H1 (cell line): Measurements from ENCODE around the gene DIP2B. TPM values are rescaled to one million over a fixed set of nuclear protein-coding genes. Genes with fewer than 3 reads are reported as not detected.

Source experiments
- HDAC6 ChIP-seq: IDR thresholded peaks from one replicate; pipeline ENCODE4 v1.7.1; 2012; ENCODE audit warnings: low read depth, mild to moderate bottlenecking, inconsistent platforms, low read length, moderate library complexity
- RBBP5 ChIP-seq: IDR thresholded peaks from 2 replicates; pipeline ENCODE4 v1.7.1; 2012; ENCODE audit warnings: low read depth, mild to moderate bottlenecking, inconsistent platforms, low read length, moderate library complexity, borderline replicate concordance
- SIRT6 ChIP-seq: IDR thresholded peaks from one replicate; pipeline ENCODE4 v1.7.1; 2012; ENCODE audit warnings: low read length, inconsistent platforms
- polyA plus RNA-seq, 7 experiments: library from polyadenylated mRNA; depleted of rRNA in 3 of 7; stranded (reverse) in 5 of 7; unstranded in 2 of 7; fragments of >200 nt in 5 of 7; fragments of 200-250 nt in 2 of 7; gene quantifications; 1 replicate in 5 of 7; 2 replicates in 1 of 7; 4 replicates in 1 of 7; pipeline versions ENCODE4 v1.2.1 to v1.2.3, GENCODE V29; 2011 to 2013; ENCODE audit warnings: missing spikeins in 2 of 7, mixed read lengths in 2 of 7
- total RNA-seq: library from RNA; stranded (reverse); fragmentation: NEBNext Ultra II Directional; extraction: Animal tissue kit (Norgen Biotek cat#: 25700); gene quantifications from 2 replicates; pipeline ENCODE4 v1.2.1, GENCODE V29; 2021

The DIP2B gene
- total and polyA plus RNA-seq, 2 of the 8 experiments (the other 6 are each of a cell fraction or from before 2014, with no cell fraction given): 11.1 to 29.6 TPM

DNA sequence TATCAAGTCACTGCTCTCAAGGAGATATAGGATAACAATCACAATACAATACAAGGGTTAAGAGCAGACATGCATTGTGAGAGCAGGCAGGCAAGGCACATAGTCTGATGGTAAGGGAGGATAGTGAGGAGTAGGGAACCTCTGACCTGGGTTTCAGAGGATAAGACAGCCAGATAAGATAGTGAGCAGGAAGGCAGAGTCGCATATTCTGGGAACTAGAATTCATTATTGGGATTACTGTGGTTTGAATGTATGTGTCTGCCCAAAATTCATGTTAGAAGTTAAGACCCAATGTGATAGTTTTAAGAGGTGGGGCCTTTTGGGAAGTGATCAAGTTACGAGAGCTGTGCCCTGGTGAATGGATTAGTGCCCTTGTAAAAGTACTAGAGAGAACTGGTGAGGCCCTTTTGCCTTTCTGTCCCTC, 244.7 kb downstream of the DIP2B start (continued):
- no peak for TF ChIP-seq SIRT6
- no peak for TF ChIP-seq RBBP5
- no peak for TF ChIP-seq HDAC6
